ENCODE data around the gene BBS9.

The BBS9 gene

DNA sequence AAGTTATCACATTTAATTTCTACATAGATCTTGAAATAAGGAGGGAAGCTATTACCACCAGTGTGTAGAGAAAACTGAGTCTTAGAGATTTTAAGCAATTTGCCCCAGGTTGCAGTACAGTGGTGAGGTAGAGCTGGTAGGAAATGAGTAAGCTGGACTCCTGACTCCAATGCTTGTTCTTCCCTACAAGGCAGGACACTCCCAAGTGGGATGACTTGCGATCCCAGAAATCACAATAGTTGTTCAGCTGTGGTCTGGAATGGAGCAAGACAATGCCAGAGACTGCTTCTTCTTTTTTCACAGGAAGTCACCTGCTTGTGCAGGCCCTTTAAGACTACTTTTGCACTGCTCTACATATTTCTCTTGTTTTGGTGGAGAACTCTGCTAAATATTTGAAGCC, 448.8 kb downstream of the BBS9 start:
- no peak for DNase-seq

DNA sequence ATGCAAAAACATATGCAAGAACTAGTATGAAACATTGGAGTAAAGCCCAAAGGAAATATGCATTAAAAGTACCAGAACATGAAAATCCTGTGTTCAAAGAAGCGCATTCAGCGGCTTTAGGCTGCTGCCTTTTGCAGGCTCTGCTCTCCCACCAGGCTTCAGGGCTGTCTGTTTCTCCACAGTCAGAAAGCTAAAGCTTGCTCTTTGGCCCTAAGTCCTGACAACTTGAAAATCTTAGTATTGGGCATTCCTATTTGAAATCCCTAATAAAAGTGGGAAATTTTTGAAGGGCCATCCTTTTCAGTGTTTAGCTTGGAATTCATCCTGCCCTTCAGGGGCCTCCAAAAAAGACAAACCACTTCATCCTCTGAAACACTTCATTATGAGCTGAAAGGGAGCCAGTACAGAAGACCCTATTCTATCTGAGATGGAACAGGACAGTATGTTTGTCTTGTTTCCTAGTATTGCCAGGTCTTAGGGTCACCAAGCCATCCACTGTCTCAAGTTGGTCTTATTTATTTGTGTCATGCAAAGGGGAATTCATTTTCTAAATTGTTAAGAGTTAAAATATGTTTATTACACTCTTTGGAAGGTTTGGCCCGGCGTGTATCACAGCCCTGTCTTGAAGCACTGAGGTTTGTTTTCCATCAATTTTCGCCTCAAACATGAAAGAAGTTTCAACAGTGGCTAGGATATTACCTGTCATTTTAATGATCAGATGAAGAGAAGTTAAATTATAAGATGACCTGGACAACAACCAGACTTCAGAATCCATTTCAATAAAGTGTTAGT, 449.7 kb downstream of the BBS9 start:
- DNase-seq, result no peak

DNA sequence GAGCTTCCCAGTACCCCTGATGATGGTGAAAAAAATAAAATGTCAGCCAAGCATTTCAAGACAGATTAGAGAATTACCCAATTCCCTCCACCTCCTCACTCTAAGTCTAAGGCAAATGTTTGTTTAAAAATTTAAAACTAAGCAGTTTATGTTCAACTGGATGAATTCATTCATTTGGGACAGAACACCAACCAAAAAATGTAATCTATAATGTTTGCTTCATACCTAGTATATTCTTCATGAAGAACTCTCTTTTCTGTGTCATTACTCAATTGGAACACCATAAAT, 450.3 kb downstream of the BBS9 start:
- DNase-seq, result no peak

DNA sequence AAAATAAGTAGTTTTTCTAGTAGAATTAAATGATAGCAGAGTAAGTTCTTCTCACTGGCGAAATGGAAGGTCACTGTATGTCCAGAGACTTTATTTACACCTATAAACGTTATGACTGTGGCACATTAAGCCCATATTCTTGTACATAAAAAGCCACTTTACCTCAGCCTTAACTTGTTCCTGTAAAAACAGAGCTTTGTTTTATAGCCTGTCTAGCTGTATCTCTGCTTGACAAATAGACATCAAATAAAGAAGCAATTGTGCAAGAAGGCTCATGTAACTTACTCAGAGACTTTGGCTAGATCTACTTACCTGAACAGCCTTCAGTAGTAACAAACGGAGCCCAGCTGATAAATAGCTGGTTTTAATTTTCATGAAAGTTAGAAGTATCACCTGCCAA, 451.9 kb downstream of the BBS9 start:
- no peak for DNase-seq

DNA sequence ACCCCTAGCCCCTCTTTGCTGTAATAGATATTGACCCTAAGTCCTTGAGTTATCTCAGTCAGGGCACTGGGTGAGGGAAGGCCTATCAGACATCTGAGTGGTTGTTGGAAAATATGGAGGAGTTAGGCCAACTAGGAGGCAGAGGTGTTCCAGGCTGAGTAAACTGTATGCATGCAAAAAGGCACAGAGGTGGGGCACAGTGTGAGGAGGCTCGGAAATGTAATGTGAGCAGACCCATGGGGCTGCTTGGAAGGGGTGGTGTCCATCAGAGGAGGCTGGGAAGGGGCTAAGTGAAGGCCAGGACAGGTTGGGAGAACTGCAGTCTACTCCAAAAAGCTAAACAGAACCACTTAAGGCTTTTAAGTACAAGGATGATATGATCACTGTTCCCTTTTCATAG, 452.7 kb downstream of the BBS9 start:
- DNase-seq, result no peak

DNA sequence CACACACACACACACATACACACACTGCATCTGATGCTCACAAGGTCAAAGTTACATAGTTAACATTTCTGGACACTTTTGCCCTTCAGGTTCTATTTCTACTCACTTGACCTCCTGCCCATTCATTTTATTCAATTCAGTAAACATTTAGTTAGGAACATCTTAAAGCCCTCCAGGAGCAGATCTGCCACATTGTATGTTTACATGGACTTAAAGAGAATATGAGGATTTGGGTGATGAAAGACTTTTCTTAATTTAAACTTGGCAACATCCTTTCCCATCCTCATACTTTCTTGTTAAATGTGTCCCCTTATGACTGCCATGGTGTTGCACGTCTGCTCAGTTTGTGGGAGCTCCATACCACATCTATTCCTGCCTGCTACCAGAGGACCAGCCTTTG, 453.2 kb downstream of the BBS9 start:
- no peak for DNase-seq

DNA sequence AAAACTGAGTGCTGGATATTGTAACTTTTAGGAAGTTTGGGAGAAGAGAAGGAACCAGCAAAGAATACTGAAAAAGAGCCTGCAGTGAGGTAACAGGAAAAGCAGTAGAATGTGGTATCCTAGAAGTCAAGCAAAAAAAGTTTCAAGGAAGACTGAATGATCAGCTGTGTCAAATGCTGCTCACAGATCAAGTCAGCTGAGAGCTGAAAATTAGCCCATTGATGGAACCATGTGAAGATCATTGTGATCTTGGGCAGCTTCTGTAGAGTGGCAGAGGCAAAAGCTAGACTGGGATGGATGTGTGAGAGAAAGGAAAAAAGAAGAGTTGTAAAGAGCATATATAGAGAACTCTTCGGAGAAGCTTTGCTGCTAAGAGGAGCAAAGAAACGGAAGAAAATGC, 460.5 kb downstream of the BBS9 start:
- DNase-seq, result no peak

DNA sequence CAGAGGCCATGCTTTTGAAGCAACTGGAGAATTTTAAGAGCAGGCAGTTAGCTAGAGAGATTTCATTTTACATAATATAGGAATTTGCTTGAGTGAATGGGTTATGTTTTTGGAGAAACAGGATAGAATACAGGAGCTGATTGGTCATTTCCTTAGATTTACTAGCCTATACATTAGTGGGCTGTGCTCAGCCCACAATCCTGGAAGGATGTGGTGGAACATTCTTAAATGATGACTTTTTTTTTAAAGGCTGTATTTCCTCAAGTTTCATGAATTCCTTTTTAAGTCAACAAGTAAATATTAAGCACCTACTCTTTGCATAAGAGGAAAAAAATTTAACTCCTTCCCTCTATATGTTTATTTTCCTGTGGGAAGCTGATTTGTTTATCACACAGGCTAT, 461.6 kb downstream of the BBS9 start:
- no peak for DNase-seq

DNA sequence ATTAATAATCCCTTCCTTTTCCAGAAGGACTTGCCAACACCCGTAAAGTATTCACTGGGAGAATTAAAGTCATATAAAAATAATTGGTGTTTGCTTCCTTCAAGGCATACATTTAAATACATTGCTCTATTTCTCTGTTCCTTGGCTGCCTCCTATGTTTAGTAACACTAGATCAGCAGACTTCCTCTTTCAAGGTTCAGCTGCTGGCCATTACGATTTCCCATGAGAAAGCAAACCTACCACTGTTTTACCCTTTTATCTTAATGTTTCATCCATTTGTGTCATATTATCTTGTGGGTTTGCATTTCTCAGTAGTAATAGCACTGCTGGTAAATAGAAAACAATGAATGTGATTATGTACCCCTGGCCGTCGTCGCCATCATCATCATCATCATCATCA, 462.1 kb downstream of the BBS9 start:
- DNase-seq, result no peak

DNA sequence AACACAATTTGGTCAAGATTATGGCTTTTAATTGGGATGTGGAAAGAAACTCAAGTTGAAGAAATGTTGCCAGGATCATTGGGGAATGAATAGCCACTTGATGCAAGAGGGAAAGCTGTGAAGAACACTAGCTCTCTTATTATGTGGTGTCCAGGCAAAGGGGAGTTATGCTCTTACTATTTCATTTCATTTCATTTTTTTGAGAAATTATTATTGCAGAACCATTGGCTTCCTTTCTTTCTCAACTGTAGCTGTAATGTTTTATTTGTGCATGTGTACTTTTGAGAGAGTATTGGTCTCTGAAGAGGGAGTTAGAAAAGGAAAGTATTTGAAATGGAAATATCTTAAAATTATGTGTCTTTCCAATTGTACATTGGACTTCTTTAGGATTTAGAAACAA, 463.4 kb downstream of the BBS9 start:
- DNase-seq, result no peak

DNA sequence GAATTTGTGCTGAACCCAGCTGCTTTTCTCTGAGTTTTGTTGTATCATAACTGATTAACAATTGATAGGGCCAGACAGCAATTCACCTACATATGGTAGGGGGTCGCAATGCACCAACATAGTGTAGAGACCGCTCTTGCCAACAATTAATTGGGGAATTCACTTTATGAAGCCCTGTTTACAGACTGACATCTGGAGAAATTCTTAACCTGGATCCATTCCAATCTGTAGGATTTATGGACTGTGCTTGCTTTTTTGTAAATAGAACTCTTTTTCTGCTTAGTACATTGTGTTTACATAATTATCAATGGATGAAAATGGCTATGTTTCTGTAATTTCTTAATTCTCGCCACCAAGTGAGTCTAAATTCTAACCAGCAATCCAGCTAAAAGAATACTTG, 464.2 kb downstream of the BBS9 start:
- no peak for DNase-seq

DNA sequence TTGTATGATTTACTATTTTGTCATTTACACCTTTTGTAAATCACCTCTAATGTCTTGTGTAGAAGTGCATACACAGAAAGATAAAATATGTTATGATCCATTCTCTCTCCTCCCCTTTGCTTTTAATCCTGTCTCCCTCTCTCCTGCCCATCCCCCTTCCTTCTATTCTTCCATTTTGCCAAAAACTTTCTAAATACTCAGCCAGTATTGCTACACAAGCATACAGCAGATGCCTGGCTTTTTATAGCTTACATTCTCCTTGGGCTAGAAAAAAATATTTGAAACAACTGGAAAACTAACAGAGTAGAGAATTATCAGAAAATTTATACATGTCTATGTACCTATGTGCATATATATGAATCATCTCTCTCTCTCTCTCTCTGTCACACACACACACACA, 467.3 kb downstream of the BBS9 start:
- no peak for DNase-seq

DNA sequence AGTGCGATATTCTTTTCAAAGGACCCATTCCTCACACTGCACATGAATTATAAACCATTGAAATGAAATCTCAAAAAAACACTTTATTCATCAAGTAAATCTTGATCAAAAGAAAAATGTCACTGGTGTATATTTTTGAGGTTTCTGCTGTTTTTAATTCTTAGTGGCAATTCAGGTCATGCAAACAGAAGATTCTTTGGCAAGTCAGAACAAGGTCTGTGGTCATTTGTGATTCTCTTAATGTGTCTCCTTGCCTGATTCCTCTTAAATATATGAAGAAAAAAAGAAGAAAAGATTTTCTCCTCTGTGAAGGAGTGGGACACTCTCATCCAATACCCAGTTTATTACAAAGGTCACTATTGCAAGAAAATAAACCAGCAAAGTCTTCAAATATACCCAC, 467.8 kb downstream of the BBS9 start:
- DNase-seq, result no peak

DNA sequence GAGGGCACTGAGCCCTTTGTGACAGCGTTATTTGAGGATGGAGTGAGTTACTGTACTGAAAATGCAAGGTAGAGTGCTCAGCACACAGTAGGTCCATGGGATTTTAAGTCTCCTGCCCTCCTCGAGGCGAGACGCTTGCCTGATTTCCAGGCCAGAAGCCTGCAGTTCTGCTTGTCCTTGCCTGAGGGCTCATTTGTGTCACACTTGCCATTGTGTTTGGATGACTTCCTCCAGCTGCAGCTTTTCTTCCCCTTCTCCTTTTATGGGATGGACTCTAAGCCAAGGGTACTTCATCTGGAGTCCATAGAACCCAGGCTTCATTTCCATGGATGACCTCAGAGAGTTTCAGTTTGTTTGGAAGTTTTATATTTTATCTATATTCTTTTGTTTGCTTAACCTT, 471.7 kb downstream of the BBS9 start:
- no peak for DNase-seq

DNA sequence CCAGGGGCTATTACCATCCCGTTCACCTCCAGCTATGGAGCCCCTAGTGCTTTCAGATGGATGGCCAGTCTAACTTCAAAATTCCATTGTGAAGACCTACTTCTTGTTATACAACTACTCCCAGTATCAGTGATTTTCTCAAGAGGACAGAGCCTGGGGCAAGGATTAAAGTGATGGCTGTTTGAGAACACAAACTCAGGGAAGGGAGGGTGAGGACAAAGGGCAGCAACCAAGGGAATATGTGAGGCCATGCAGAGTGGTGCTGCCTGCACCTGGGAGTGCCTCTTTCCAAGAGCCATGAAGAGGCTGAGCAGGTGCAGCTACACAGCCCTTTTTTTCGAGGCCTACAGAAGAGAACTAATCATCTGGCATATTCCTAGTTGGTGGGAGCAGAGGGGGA, 472.5 kb downstream of the BBS9 start:
- no peak for DNase-seq

DNA sequence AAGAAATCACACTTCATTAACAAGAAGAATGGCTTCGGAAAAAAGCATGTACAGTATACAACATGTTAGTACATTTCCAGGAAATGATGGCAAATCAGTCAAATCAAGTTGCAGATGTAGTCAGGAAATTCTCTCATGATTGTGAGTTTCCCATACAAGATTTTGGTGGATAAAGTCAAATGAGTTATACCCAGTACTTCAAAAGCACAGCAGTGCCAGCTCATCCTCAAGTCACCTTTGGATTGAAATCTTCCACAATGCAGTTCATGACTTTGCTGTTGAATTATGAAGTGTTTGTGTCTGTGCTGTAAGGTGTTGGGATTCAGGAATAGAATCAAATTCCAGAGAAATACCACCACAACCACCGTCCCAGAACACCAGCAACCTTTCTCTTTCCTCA, 474.7 kb downstream of the BBS9 start:
- no peak for DNase-seq

DNA sequence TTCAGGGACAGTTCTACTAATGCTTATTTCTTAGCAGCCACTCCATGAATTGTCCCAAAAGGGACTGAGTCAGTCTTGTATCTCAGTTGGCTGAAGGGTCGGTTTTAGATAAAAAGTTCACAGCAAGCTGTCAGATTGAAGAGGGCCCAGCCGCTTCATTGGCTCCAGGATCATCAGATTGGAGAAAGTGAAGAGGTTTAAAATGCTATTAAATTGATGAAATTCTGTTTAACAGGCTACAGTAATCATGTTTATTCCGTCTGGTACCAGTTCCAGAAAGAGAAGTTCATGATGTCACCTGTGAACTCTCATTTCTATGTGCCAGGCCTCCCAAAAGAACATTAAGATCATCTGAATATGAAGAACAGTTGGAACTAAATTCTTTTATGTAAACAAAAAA, 481.6 kb downstream of the BBS9 start:
- no peak for DNase-seq

DNA sequence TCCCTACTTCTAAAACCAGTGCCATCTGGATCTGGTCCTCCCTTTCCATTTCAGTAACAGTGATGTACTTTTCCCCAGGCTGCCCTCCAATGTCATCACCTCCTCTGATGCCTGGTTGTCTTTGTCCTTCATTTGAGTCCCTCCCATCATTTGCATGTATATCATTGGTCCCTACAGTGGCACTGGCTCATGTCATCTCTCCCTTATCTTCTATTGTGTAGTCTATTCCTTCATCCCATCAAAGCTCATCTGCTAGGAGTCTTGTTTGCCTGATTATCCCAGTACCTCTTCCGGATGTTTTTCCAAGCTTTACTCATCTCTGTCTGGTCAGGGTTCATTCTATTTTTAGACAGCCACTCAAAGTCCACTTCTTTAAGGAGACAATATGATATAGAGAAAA, 483.1 kb downstream of the BBS9 start:
- DNase-seq, result no peak

DNA sequence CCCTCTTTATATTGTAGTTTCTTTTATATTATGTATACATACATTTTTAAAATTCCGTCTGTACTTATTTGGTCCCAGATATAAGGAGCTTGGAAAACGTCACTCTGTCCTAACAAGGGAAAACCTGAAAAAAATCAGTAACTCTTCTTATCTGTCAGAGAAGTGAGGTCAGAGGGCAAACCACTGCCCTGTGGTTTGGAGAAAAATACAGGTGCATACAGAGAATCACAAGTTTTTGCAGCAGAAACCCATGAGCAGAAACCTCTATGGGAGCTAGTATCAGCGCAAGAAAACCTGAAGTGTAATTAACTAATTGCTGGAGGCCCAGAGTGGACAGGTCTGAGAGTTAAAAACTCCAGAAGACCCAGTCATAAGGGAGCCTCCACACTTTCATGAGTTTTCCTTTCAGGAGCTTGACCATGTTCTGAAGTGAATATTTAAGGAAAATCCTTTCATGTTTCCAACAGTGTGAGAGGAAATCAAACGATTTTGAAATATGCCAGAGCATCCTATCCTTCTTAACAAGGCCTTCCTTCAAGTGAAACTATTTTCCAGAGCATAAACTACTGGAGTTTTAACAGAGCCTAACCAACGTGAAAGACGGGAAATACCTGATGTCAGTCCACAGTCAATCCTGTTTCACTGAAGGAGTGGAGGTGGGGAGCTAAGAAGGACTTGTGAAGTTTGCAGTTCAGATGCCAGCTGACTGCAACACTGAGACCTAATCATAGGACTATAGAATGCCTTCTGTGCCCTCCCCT, 485.2 kb downstream of the BBS9 start:
- no peak for DNase-seq

DNA sequence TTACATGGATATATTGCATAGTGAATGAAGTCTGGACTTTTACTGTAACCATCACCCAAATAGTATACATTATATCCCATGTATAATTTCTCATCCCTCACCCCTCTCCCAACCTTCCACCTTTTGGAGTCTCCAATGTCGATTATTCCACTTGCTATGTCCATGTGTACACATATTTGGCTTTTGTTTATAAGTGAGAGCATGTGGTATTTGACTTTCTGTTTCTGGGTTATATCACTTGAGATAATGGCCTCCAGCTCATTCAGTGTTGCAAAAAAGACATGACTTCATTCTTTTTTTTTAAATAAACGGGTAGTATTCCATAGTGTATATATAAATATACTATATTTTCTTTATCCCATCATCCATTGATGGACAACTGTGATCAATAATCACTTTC, 487.4 kb downstream of the BBS9 start:
- no peak for DNase-seq

DNA sequence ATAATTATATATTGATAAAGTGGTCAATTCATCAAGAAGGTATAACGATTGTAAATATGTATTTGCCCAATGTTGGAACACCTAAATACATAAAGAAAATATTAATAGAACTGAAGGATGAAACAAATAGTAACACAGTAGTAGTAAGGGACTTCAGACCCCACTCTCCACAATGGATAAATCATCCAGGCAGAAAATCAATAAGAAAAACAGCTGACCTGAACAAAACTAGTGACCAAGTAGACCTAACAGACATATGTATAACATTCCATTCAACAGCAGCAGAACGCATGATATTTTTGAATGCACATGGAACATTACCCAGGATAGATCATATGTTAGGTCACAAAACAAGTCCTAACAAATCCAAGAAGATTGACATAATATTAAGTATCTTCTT, 489.9 kb downstream of the BBS9 start:
- DNase-seq, result no peak

DNA sequence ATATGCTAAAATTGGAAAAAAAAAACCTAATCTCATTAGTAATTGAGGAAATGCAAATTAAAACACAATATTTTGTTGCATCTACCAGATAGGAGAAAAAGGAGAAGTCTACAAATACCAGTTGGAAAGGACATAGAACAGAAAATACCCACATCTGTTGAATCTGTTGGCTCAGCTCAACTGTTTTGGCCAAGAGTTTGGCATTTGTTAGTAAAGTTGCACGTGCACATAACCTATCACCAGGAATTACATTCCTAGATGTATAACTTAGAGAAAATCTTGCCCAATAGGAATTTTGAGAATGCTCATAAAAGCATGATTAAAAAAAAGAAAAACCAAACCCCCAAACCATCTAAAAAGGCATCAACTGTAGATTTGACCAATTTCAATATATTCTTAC, 493.9 kb downstream of the BBS9 start:
- DNase-seq, result no peak

DNA sequence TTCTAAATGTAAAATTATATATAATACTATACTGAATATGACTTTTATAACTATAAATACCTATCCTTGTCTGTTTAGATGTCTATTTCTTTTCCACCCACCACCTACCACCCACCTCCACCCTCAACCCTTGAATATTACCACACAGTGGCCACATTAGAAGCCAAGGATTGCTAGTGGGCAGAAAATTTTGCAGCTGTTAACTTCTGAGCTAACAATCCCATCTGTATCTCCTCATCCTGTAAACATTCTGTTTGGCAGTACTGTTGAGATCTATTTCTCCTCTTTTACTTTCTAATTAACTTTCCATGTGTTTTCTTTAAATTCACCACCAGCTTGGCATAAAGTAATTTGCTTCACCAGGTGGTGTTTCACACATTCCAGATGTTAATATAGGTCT, 494.9 kb downstream of the BBS9 start:
- DNase-seq, result no peak

DNA sequence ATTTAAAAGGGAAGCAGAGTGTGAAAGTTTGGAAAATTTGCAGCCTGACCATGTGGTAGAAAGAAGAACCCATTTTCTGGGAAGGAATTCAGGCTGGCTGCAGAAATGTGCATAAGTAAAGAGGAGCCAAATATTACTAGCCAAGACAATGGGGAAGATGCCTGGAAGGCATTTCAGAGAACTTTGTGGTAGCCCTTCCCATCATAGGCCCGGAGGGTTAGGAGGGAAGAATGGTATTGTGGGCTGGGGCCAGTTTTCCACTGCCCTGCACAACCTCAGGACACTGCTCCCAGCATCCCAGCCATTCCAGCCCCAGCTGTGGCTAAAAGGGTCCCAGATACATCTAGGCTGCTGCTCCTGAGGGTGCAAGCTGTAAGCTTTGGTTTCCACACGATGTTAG, 497.5 kb downstream of the BBS9 start:
- no peak for DNase-seq

DNA sequence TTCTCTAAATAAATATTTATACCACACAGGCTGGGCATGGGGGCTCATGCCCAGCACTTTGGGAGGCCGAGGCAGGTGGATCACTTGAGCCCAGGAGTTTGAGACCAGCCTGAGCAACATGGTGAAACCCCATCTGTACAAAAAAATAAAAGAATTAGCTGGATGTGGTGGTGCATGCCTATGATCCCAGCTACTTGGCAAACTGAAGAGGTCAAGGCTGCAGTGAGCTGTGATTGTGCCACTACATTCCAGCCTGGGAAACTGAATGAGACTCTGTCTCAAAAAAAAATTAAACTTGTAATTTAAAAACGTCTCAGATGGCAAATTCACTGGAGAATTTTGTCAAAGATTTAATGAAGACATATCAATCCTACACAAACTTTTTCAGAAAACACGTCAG, 498.4 kb downstream of the BBS9 start:
- no peak for DNase-seq
